Dermis microvascular lymphatic vessel endothelial cell (primary cell): ENCODE results near the gene HABP4. TPM values are rescaled to one million over a fixed set of nuclear protein-coding genes. Genes with fewer than 3 reads are reported as not detected.

Source experiments
- DNase-seq, 2 donors: peaks; one replicate each; pipeline versions ENCODE4 v3.0.0 to v3.0.0-alpha.2; 2010; ENCODE audit warnings: low read depth in 2 of 2
- total RNA-seq: library from RNA; depleted of rRNA; stranded (reverse); fragments of >200 nt; gene quantifications from 2 replicates; pipeline ENCODE4 v1.2.1, GENCODE V29; 2014

HABP4 gene
- total RNA-seq, 1 donor from 2014 or later, result 6.0 TPM

DNA sequence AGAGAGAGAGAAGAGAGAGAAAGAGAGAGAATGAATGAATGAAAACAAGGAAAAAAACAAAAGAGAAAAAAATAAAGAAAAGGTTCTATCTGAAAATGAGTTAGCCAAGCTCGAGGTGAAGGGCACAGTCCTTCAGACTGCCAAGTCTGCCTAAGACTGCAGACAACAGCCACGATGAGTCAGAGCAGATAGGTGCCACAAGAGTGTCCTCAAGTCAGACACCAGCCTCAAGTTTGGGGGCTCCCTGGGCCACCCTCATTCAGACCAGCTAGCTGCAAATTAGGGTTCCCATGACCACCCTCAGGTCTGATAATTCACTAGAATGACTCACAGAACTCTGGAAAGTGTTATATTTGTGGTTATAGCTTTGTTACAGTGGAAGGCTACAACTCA, 13.9 kb upstream of the HABP4 start:
- DNase-seq, result no peak

DNA sequence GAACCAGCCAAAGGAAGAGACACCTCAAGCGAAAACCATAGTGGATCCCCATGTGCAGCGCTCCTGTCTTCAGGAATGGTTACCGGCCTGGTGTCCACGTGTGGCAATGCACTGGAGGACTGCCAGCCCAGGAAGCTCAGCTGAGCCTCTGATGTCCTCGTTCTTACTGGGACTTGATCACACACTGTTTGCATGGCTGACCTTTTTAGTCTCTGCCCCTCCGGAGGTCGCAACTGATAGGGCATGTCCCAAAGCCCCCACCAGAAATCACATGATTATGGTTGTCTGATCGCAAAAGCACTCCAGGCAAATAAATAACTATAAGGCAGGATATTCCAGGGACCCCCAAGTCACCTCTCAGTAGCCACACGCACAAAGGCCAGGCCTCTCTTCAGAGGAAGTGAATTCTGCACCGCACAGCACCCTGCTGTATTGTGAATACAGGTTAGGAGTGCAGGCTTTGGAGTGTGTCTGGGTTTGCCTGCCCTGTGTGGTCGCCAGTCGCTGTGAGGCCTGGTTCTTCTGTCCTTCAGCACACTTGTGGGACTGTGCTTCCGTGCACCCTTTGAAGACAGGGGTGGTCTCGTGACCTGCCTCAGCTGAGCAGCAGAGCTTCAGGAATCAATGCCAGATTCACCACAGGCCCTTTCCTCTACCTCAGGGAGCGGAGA, 13.4 kb upstream of the HABP4 start:
- no peak for DNase-seq

DNA sequence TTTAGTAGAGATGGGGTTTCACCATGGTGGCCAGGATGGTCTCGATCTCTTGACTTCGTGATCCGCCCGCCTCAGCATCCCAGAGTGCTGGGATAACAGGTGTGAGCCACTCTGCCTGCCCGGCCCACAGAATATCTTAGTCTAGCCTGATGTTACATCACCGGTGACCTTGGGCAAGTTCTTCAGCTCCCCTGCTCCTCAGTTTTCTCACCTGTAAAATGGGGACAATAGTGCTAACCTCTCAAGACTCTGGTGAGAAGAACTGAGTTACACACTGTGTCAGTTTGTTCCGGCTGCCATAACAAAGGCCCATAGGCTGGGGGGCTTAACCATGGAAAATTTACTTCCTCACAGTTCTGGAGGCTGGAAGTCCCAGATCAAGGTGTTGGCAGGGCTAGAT, 12.5 kb upstream of the HABP4 start:
- no peak for DNase-seq

DNA sequence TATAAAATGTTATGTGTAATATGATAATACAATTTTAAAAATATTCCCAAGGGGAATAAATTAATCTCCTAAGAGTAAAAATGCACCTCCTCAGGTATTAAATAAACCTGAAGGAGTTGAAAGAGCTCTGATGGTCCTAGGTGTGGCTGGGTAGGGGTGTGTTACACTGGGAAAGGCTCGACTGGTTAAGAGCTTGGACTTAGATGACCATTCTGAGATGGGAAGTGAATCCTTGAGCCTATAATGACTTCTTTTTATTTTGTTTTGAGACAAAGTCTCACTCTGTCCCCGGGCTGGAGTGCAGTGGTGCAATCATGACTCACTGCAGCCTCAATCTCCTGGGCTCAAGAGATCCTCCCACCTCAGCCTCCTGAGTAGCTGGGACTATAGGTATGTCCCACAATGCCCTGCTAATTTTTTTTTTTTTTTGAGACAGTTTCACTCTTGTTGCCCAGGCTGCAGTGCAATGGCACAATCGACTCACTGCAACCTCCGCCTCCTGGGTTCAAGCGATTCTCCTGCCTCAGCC, 9.2 kb upstream of the HABP4 start:
- no peak for DNase-seq

DNA sequence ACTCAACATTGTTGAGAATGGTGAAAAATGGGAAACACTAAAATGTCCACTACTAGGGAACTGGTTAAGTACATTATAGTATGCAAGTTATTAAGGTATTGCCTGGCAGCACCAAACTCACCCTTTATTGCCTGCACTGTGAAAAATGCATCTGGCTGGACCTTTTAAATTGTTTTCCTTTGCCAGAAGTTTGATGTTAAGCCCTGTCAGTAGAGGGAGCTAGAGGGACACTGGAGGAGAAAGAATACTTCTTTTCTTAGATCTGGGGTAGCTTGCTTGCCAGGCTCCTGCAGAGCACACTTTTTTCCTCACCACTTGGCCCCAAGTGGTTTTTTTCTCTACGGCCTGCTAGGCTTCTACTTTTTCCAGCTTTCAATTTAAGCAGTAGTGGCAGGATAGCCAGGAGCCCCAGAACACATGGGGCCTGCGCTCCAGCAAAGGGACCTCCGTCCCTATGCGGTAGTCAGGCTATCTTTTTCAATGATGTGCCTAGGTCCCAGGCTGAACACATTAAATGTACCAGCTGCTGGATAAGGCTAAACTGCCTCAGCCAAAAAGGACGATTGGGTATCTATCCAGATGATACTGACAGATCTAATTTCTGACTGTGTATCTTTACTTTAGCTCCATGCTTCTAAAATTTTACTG, 8.0 kb upstream of the HABP4 start:
- peak in 1 of 2 donors; percentile 37 for DNase-seq

DNA sequence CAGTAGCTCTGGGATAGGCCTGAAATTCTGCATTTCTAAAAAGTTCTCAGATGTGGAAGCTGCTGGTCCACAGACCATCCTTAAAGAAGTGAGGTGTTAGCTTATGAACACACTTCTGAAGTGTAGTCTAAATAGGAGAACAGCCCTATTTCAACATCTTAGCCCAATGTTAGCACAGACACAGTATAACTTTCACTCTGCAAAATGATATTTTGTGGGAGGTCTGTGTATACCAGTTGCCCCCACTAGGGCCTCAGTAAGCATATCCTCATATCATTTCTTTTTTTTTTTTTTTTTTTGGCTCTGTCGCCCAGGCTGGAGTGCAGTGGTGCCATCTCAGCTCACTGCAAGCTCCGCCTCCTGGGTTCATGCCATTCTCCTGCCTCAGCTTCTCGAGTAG, 7.5 kb upstream of the HABP4 start:
- DNase-seq, result no peak

DNA sequence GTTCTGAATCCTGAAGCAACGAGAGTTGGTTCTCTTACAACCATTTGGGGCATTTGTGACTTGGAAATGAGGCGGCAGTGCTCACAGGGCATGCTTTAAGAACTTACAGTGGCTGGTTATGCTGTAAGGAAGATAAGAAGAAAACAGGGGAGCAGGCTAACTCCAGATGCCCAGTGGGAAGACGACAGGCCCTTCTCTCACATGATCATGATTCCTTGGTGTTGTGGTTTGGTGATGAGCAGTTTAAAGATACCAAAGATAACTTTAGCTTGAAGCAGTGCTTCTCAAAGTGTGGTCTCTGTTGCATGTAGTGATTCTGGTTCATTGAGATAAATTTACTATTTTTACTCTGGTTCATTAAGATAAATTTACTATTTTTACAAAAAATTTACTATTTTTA, 2.6 kb upstream of the HABP4 start:
- DNase-seq, result no peak

DNA sequence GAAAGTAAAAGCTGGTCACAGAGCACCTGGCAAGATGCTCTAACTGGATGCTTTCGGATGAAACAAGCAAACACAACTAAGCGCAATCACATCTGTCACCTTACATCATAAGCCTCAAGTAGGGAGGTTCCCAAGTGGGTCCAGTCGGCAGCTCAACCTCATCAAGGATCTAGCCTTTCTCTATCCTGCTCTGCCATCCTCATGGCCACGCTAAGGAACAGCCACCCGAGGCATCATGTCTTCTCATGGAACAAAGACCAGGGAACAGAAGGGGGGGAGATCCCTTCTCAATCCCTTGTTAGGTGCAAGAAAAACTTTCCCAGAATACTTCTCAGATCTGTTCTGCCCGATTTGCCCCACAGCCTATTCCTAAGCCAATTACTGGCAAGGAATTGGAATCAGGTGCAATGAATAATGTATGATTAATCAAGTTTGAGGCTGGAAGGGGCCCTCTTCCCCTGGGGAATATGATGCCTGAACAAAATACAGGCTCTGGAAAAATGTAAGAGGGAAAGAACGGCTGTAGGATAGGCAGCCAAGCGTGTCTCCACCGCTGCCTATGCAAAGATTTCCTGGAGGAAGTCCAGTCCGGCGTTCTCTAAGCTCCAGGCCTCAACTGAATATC, 1.3 kb upstream of the HABP4 start:
- no peak for DNase-seq

DNA sequence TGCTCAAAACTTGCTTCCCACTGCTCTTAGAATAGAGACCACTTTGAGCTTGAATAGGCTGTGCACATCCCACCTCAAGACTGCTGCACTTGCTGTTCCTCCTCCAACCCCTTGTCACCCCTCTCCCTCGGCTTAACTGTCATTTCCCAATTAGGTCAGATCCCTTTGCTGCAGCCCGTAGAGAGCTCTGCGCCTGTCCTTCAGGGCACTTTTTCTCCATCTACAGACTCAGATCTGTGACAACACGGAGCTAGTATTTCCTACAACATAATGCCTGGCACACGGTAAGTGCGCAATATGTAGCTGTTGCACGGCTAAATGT, 485 bp upstream of the HABP4 start:
- DNase-seq, result no peak

DNA sequence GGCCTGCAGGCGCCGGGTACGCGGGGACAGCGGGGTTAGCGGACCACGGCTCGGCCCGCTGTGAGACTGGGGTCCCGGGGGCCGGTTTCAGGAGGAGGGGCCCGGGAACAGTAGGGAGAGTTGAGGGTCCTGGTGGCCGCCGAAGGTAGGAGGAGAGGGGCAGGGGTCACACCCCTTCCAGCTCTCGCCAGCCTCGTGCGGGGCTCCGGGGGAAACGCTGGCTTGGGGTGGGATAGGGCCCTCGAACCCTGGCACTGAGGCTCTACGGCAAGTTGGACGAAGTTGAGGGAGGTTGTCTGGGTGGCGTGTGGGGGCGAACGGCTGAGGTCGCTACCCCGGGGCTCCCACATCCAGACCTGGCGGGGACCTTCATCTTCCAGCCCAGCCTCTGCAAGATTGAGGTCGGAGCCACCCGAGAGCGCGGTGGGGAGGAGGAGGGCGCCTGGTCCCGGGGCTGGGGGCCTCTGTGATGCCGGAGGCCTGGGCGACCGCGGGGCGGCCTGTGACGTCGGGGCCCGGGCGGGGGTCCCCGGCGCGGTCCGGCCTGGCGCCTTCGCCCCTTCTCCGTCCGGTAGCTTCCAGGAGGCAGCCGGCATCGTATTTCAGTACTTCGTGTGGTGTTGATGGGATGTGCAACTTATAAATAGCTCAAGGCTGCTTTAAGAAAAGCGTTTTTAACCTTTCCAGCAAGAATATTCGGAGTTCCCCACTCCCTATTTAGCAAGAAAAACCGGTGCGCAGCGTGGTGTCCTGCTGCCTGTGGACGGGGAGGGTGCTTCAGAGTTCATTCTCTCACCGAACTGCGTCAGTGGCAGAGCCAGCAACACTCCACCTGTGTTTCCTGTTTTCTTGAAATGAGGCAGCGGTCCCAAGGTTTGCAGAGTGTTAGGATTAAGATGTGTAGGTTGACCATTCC, 902 bp downstream of the HABP4 start:
- DNase-seq, result peak; percentile 9 to 35

DNA sequence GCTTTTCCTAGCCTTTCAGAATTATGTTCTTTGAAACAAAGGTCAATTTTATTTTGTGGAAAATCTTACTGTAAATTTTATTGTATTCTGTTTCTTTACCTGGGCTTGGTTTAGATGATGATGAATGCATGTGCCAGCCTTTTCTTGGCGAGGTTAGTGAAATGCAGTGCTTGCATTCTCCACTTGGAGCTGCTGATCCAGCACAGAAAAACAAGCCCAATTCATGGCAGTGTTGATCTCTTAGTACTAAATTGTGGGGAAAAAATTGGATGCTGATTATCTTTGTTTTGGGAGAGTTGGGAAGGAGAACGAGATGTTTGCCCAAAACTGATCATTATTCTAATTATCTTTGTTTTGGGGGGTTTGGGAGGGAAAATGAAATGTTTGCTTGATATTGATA, 3.7 kb downstream of the HABP4 start:
- peak; percentile 46 to 50 for DNase-seq

DNA sequence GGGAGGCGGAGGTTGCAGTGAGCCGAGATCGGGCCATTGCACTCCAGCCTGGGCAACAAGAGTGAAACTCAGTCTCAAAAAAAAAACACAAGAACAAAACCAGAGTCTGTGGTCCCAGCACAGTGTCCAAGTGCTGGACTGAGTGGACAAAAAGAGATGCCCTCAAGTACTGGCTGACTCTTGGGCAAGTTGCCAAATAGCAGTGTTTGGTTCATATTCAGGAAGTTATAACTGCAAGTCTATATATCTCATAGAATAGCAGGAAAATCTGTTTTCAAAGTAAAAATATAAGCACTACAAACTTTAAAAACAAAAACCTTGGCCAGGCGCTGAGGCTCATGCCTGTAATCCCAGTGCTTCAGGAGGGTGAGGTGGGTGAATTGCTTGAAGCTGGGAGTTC, 7.3 kb downstream of the HABP4 start:
- DNase-seq, result peak in 1 of 2 donors; percentile 83

DNA sequence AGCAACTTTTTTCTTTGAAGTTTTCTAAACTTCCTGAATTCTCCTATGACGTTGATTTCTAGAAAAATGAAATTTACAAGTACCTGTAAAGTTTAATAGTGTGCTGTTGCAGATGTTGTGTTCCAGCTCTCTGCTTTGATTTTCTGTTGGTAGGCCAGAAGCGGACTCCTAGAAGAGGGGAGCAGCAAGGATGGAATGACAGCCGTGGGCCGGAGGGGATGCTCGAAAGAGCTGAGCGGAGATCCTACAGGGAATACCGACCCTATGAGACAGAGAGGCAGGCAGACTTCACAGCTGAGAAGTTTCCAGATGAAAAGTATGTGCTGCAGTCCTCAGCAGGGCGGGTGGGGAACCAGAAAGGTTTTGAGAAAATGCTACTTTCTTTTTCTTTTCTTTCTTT, 8.3 kb downstream of the HABP4 start:
- DNase-seq, result no peak

DNA sequence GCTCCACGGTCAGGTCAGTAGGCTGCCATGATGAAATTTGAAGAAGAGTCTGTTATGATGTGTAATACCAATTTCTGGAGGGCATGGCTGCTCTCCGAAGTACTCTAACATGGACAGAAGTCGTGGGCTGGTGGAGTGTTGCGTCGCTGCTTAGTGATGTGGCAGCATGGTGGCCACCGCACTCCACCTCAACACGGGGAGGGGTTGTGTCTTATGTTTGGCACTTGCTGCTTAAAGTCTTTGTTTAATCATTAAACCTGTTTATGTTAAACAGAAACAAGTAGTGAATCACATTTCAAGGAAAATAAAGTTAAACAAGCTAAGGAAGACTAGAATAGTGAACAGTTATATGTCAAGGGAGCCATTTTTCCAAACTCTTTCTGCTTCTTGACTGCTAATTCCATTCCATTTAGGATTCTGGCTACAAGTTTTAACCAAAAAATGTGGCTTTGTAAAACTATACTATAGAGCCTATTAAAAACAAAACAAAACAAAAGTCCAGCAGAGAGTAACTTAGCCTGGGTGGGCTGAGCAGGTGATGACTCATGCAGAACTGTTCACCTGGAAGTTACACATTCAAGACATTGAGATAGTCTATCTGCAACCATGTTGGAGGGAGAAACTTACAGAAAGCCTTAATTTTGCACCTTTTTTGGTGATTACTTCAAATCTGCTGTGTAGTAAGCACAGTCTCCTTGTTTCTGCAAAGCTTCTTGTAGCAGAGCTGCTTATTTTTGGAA, 9.5 kb downstream of the HABP4 start:
- no peak for DNase-seq

DNA sequence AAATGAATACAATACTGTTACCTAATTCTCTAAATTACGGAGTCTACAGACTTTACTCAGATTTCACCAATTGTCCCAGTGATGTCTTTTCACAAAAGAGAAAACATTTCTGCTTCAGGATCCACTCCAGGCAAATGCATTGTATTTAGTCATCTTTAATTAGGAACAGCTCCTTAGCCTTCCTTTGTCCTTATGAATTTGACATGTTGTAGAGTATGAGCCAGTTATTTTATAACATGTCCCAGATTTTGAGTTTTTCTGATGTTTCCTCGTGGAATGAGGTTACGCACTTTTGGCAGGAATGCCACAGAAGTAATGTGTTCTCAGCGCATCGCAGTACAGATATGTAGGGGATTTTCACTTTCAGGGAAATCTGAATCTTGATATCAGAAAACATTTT, 10.5 kb downstream of the HABP4 start:
- DNase-seq, result no peak

DNA sequence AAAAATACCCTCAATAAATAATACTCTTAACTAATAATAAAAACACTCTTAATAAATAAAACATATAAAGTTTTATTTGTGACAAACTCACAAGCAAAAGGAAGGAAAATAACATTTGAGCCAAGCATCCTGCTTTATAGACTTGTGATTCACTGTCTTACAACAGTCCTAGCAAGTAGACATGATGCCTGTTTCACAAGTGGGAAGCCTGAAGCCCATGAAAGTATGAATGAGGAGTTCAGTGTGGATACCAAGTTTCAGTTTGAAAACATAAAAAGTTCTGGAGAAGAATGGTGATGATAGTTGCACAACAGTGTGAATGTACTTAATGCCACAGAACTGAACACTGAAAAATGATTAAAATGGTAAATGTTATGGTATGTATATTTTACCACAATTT, 10.9 kb downstream of the HABP4 start:
- DNase-seq, result no peak

DNA sequence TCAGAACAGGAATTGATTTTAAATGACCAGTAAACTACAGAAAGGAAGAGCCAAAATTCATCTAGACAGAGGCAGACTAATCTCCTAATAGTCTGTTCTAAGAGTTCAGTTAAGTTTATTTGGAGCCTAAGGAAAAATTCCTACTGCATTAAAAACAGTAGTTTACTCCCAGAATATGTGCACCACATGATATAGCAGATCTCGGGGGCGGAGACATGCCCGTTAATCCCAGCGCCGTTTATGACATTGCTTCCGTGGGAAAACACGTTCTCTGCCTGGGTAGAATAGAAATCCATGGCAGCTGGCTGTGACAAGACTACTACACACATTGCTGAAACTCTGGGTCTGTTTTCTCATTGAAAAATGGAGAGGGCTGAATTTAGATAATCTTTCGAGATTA, 11.4 kb downstream of the HABP4 start:
- no peak for DNase-seq

DNA sequence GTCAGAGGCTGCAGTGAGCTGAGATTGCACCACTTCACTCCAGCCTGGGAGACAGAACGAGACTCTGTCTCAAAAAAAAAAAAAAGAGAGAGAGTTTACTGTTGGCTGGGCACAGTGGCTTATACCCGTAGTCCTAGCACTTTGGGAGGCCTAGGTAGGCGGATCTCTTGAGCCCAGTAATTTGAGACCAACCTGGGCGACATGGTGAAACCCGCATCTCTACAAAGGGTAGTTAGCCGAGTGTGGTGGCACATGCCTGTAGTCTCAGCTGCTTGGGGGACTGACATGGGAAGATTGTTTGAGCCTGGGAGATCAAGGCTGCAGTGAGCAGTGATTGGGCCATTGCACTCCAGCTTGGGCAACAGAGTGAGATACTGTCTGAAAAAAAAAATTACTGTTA, 12.6 kb downstream of the HABP4 start:
- DNase-seq, result no peak

DNA sequence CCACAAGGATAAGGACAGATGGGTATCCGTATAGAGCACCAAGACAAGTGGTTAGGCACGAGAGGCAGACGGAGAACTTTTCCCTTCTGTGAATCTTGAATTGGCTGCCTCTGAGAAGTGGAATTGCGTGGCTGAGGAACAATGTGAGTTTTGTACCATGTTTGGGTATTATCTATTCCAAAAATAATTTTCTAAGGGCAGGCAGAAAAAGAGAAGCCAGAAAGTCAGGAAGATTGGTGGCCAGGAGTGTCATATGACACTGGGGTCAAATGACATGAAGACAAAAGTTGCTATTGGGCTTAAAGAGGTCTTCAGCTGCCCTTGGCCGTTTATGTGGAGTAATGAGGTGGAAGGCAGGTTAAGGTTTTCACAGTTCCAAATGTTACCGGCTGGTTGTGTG, 14.5 kb downstream of the HABP4 start:
- DNase-seq, result no peak

DNA sequence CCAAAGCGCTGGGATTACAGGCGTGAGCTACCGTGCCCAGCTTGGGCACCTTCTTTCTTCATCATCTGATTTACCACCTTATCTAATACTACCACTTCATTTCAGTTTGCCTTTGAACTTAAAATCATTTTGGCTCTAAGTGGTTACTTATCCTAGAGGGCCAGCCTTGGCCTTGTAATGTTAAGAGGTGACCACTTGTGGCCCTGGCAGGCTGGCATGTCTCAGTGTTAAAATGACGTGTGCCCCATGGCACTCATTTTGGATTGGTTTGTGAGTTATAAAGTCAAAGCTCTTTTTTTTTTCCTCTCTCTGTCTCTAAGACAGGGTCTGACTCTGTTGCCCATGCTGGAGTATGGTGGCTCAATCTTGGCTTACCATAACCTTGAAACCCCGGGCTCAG, 17.8 kb downstream of the HABP4 start:
- DNase-seq, result no peak

DNA sequence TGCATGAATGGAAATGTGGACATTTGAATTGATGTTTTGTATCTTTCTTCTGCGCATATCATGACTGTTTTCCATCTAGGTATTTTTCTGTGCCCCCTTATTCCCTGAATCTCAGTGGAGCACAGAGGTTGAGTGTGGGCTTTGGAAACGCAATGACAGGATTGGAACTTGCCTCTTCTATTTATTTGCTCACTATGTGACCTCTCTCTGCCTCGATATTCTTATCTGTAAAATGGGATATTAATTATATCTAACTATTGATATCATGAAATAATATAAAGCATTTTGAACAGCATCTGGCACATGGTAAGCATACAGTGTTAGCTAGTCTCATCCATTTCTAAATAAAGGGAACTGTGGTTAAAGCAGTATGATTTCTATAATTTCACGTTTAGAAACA, 26.0 kb downstream of the HABP4 start:
- DNase-seq, result no peak
